Immature natural killer cell (primary cell): Measurements from ENCODE around the gene ERC1. TPM values are rescaled to one million over a fixed set of nuclear protein-coding genes. Genes with fewer than 3 reads are reported as not detected.
A peak's percentile ranks its signal among the peaks of the same experiment; 100 is the strongest.
"Not testable (repeated sequence)": the region's sequence is repeated elsewhere in the genome, so short reads cannot be mapped to it uniquely, and the experiment has no call there.

ENCODE experiments used
- DNase-seq, 3 donors: peaks; one replicate each; pipeline ENCODE4 v3.0.0; 2022; ENCODE audit warnings: mixed read lengths in 1 of 3
- H3K27ac Mint-ChIP-seq, 6 donors: one replicate each; pipeline ENCODE4 v1.8.0; 2020; ENCODE audit warnings: mixed read lengths in 6 of 6, mild to moderate bottlenecking in 5 of 6, inconsistent platforms in 4 of 6, moderate library complexity in 3 of 6
- H3K27me3 Mint-ChIP-seq, 3 donors: one replicate each; pipeline ENCODE4 v1.8.0; 2020 to 2021; ENCODE audit warnings: low read depth in 3 of 3, mild to moderate bottlenecking in 3 of 3, mixed read lengths in 3 of 3, moderate library complexity in 3 of 3, inconsistent platforms in 1 of 3
- H3K36me3 Mint-ChIP-seq, 3 donors: one replicate each; pipeline ENCODE4 v1.8.0; 2020; ENCODE audit warnings: mixed read lengths in 3 of 3, inconsistent platforms in 2 of 3, mild to moderate bottlenecking in 2 of 3
- H3K4me1 Mint-ChIP-seq, 2 donors: one replicate each; pipeline ENCODE4 v1.8.0; 2020; ENCODE audit warnings: inconsistent platforms in 2 of 2, mild to moderate bottlenecking in 2 of 2, mixed read lengths in 2 of 2, moderate library complexity in 1 of 2
- H3K4me3 Mint-ChIP-seq, 5 donors: one replicate each; pipeline ENCODE4 v1.8.0; 2020; ENCODE audit warnings: mild to moderate bottlenecking in 5 of 5, mixed read lengths in 5 of 5, inconsistent platforms in 3 of 5, moderate library complexity in 3 of 5
- H3K9me3 Mint-ChIP-seq, 6 donors: one replicate each; pipeline ENCODE4 v1.8.0; 2020; ENCODE audit warnings: mild to moderate bottlenecking in 6 of 6, mixed read lengths in 6 of 6, inconsistent platforms in 4 of 6, moderate library complexity in 3 of 6
- polyA plus RNA-seq, 3 donors: library from polyadenylated mRNA; unstranded; fragments of 300-500 nt; fragmentation: Illumina TruSeq; gene quantifications; one replicate each; pipeline ENCODE4 v1.2.3, GENCODE V29; 2021

ERC1 gene
- polyA plus RNA-seq, 3 donors from 2014 or later: 1.7 to 14.0 (median 5.4) TPM

- H3K27me3 Mint-ChIP-seq: peaks cover 0 to 1% (median 0%) of the 10 kb centered on the region in 3 donors
- H3K9me3 Mint-ChIP-seq: no peaks in the 10 kb centered on the region
- no peaks in the 10 kb centered on the region for H3K4me1 Mint-ChIP-seq
- no peak overlapping the region for H3K27ac Mint-ChIP-seq
- no peak for DNase-seq
- peaks cover 4 to 11% (median 10%) of the 10 kb centered on the region in 3 donors for H3K36me3 Mint-ChIP-seq
- H3K4me3 Mint-ChIP-seq: no peak overlapping the region
Observed at GRCh38 chr12:1320021-1320420, 329.0 kb downstream of the ERC1 start.

DNA sequence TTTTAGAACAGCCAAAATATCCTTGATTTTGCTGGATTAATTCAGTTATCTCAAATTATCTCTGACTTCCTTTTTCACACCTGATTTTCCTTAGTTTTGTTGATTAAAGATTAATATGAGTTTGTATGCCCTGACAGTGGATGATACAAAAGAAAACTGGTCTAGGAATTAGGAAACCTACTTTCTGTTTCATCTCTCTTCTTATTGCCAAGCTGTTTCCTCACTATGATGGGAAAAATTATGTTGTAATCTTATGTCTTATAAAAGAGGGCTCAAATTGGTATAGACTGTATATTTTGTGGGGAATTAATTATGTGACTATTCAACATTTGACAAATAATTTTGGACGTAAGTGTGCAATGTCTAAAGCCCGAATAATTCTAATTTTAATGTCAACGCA is 331.8 kb downstream of the ERC1 start:
- Mint-ChIP-seq H3K27ac (no peak overlapping the region), H3K9me3 (no peaks in the 10 kb centered on the region), H3K4me3 (no peak overlapping the region), H3K4me1 (no peaks in the 10 kb centered on the region), H3K27me3 (peaks cover 0 to 3% (median 0%) of the 10 kb centered on the region in 3 donors), H3K36me3 (no peaks in the 10 kb centered on the region)
- no peak for DNase-seq

- H3K4me1 Mint-ChIP-seq: no peaks in the 10 kb centered on the region
- H3K4me3 Mint-ChIP-seq: no peak overlapping the region
- peaks cover 0 to 3% (median 0%) of the 10 kb centered on the region in 3 donors for H3K27me3 Mint-ChIP-seq
- H3K9me3 Mint-ChIP-seq: no peaks in the 10 kb centered on the region
- no peak for DNase-seq
- H3K27ac Mint-ChIP-seq: no peak overlapping the region
- H3K36me3 Mint-ChIP-seq: no peaks in the 10 kb centered on the region
Observed at GRCh38 chr12:1324099-1324498, 333.1 kb downstream of the ERC1 start.

DNA sequence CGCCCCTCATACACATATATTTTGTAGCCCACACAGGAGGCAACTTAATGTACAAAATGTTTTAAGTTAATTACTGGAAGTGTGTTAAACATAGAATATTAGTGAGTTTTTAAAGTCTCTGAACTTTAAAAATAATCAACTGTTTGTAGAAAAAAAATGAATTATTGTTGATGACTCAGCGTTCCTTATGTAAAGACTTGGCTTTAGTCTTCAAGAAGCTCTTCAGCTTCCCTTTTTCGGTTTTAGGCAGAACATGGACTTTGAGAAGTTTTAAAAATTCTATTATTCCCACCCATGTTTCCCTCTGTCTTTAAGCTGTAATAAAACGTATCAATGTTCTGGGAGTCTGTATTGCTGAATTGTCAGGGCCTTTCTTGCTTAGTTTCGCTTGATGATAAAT is 333.9 kb downstream of the ERC1 start:
- no peak overlapping the region for H3K4me3 Mint-ChIP-seq
- H3K27me3 Mint-ChIP-seq: peaks cover 0 to 3% (median 0%) of the 10 kb centered on the region in 3 donors
- no peaks in the 10 kb centered on the region for H3K36me3 Mint-ChIP-seq
- no peaks in the 10 kb centered on the region for H3K9me3 Mint-ChIP-seq
- no peaks in the 10 kb centered on the region for H3K4me1 Mint-ChIP-seq
- DNase-seq: no peak
- H3K27ac Mint-ChIP-seq: no peak overlapping the region

GRCh38 chr12:1325666-1326065 is 334.6 kb downstream of the ERC1 start:
- Mint-ChIP-seq H3K4me1 (no peaks in the 10 kb centered on the region), H3K9me3 (no peaks in the 10 kb centered on the region), H3K27ac (no peak overlapping the region), H3K36me3 (no peaks in the 10 kb centered on the region), H3K4me3 (no peak overlapping the region), H3K27me3 (peaks cover 0 to 3% (median 0%) of the 10 kb centered on the region in 3 donors)
- no peak for DNase-seq

- Mint-ChIP-seq H3K9me3 (no peaks in the 10 kb centered on the region), H3K27ac (no peak overlapping the region)
- DNase-seq: no peak
Observed at GRCh38 chr12:1326258-1326657, 335.2 kb downstream of the ERC1 start.

GRCh38 chr12:1328391-1328790 is 337.4 kb downstream of the ERC1 start:
- H3K36me3 Mint-ChIP-seq: peaks cover 0 to 4% (median 0%) of the 10 kb centered on the region in 3 donors
- DNase-seq: no peak
- H3K27me3 Mint-ChIP-seq: peaks cover 0 to 1% (median 0%) of the 10 kb centered on the region in 3 donors
- H3K27ac Mint-ChIP-seq: no peak overlapping the region
- no peaks in the 10 kb centered on the region for H3K9me3 Mint-ChIP-seq
- H3K4me1 Mint-ChIP-seq: no peaks in the 10 kb centered on the region
- no peak overlapping the region for H3K4me3 Mint-ChIP-seq

More at GRCh38 chr12:1326258-1326657, 335.2 kb downstream of the ERC1 start:
- no peaks in the 10 kb centered on the region for H3K4me1 Mint-ChIP-seq
- no peaks in the 10 kb centered on the region for H3K36me3 Mint-ChIP-seq
- peaks cover 0 to 1% (median 0%) of the 10 kb centered on the region in 3 donors for H3K27me3 Mint-ChIP-seq
- no peak overlapping the region for H3K4me3 Mint-ChIP-seq

DNA sequence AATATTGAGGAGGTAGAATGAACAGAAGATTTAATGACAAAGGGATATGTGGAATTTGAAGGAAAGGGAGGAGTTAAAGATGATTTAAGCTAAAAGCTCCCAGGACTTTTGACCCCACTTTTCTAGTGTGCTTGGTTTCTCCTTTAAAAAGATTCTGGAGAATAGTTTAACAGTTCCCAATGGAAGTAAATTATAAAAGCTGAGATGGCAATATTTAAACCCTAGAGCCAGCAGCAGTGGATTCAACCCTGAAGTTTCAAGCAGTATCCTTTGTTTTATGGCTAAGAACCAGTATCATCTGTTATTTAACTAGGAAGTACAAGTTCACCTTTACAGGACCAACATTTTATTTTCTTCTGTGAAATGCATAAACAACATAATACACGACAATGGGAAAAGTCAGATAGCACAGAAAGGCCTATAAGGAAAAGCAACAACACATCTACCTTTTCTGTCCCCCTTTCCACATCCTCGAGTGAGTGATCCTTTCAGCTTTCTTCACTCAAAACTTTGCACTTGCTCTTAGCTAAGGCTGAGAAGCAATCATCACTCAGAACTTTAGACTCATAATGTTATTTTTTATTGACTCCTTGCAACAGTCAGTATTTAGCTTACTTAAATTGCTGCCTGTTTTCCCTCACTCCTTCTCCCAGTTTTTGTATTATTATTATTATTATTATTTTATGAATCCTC is 338.9 kb downstream of the ERC1 start:
- H3K4me3 Mint-ChIP-seq: no peak overlapping the region
- no peaks in the 10 kb centered on the region for H3K4me1 Mint-ChIP-seq
- H3K27ac Mint-ChIP-seq: no peak overlapping the region
- H3K9me3 Mint-ChIP-seq: no peaks in the 10 kb centered on the region
- no peak for DNase-seq
- H3K27me3 Mint-ChIP-seq: peaks cover 0 to 1% (median 0%) of the 10 kb centered on the region in 3 donors
- peaks cover 0 to 4% (median 3%) of the 10 kb centered on the region in 3 donors for H3K36me3 Mint-ChIP-seq

- H3K9me3 Mint-ChIP-seq: no peaks in the 10 kb centered on the region
- peaks cover 0 to 4% (median 3%) of the 10 kb centered on the region in 3 donors for H3K36me3 Mint-ChIP-seq
- H3K27me3 Mint-ChIP-seq: peaks cover 0 to 1% (median 0%) of the 10 kb centered on the region in 3 donors
- H3K27ac Mint-ChIP-seq: no peak overlapping the region
- no peaks in the 10 kb centered on the region for H3K4me1 Mint-ChIP-seq
- no peak overlapping the region for H3K4me3 Mint-ChIP-seq
- no peak for DNase-seq
Observed at GRCh38 chr12:1330477-1330827, 339.4 kb downstream of the ERC1 start.

DNA sequence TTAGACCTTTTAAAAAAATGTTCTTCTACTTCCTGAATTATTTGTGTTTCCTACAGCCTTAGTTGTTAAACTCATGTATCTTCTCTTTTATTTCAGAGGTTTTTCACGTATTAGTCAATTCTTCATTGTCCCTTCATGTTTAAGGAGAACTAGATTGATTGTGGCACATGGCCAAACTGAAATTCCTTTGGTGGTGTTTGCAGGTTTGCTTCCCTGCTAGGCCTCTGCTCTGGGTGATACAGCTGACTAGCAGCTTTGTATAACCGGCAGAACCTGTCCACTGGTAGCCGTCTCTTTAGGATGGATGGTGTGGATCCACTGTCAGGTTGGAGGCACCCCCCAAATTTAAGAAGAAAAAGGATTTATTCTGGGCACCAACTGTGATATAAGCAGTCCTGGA is 341.3 kb downstream of the ERC1 start:
- Mint-ChIP-seq H3K36me3 (peaks cover 3 to 5% (median 4%) of the 10 kb centered on the region in 3 donors), H3K4me1 (no peaks in the 10 kb centered on the region), H3K4me3 (no peak overlapping the region), H3K27me3 (no peaks in the 10 kb centered on the region), H3K27ac (peak overlapping the region in 1 of 6 donors; percentile 13), H3K9me3 (no peaks in the 10 kb centered on the region)
- no peak for DNase-seq

- Mint-ChIP-seq H3K27me3 (peaks cover 0 to 4% (median 0%) of the 10 kb centered on the region in 3 donors), H3K4me1 (peaks cover 0 to 3% of the 10 kb centered on the region in 2 donors), H3K27ac (no peak overlapping the region), H3K4me3 (no peak overlapping the region), H3K9me3 (no peaks in the 10 kb centered on the region), H3K36me3 (peaks cover 3 to 5% (median 3%) of the 10 kb centered on the region in 3 donors)
- DNase-seq: no peak
Observed at GRCh38 chr12:1338483-1339177, 347.6 kb downstream of the ERC1 start.

DNA sequence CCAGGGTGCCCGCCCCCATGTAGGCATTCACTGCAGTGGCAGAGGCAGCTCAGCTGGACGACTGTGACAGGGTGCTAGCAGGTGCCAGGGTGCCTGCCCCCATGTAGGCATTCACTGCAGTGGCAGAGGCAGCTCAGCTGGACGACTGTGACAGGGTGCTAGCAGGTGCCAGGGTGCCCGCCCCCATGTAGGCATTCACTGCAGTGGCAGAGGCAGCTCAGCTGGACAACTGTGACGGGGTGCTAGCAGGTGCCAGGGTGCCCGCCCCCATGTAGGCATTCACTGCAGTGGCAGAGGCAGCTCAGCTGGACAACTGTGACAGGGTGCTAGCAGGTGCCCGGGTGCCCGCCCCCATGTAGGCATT is 348.1 kb downstream of the ERC1 start:
- DNase-seq, H3K36me3 Mint-ChIP-seq, H3K27me3 Mint-ChIP-seq, H3K4me3 Mint-ChIP-seq, H3K27ac Mint-ChIP-seq, H3K4me1 Mint-ChIP-seq, H3K9me3 Mint-ChIP-seq: not testable (repeated sequence)

DNA sequence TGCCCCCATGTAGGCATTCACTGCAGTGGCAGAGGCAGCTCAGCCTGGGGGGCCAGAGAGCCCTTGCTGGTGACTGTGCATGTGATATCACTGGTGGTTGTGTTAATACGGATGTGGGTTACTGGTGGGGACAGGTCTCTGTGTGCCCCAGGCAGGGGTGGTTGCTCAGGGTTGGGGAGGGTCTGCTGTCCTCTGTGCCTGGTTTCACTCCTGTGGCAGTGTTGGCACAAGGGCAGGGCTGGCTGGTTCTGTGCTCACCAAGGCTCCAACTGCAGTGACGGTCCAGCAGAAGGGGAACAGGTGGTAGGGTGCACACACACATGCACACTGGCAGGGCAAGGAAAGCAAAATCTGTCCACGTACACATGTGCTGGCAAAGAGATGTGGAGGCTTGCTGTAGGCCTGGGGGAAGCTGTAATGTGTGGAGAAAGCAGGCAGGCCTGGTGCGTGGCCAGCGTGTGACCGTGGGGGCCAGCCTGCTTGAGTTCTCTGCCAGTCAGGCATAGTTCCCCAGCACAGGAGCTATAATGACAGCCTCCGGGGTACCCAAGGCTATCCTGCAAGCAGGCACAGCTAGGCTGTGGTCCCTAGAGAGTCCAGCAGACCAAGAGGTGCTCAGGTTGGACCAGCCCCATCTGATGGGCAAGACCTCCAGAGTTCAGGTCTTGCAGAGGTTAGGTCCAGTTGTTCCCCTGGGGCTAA is 348.7 kb downstream of the ERC1 start:
- H3K4me3 Mint-ChIP-seq: no peak overlapping the region
- H3K27me3 Mint-ChIP-seq: peaks cover 0 to 4% (median 0%) of the 10 kb centered on the region in 3 donors
- H3K36me3 Mint-ChIP-seq: peaks cover 0 to 5% (median 3%) of the 10 kb centered on the region in 3 donors
- H3K27ac Mint-ChIP-seq: no peak overlapping the region
- DNase-seq: no peak
- no peaks in the 10 kb centered on the region for H3K9me3 Mint-ChIP-seq
- peaks cover 0 to 3% of the 10 kb centered on the region in 2 donors for H3K4me1 Mint-ChIP-seq

DNA sequence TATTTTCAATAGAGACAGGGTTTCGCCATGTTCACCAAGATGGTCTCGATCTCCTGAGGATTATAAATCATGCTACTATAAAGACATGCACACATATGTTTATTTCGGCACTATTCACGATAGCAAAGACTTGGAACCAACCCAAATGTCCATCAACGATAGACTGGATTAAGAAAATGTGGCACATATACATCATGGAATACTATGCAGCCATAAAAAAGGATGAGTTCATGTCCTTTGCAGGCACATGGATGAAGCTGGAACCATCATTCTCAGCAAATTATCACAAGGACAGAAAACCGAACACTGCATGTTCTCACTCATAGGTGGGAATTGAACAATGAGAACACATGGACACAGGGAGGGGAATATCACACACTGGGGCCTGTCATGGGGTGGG is 350.2 kb downstream of the ERC1 start:
- not testable (repeated sequence) for H3K36me3 Mint-ChIP-seq, H3K4me3 Mint-ChIP-seq, H3K27ac Mint-ChIP-seq, H3K27me3 Mint-ChIP-seq, DNase-seq, H3K9me3 Mint-ChIP-seq, H3K4me1 Mint-ChIP-seq
